Activated naive CD4-positive, alpha-beta T cell treated with anti-CD3 and anti-CD28 coated beads for 36 hours (primary cell): ENCODE results near the gene KRT16. TPM values are rescaled to one million over a fixed set of nuclear protein-coding genes. Genes with fewer than 3 reads are reported as not detected.
"Not testable (repeated sequence)": the region's sequence is repeated elsewhere in the genome, so short reads cannot be mapped to it uniquely, and the experiment has no call there.

Source experiments
- CTCF ChIA-PET: fragments of 350-600 bp; sonication (Branson Sonifier 250); formaldehyde crosslinking; loops from one replicate; lab custom pipeline; 2021; ENCODE audit warnings: antibody characterized with exemption; lab: Charles Lee
- DNase-seq: peaks from one replicate; pipeline ENCODE4 v3.0.0-alpha.2; 2020
- H3K27ac Mint-ChIP-seq: one replicate; pipeline ENCODE4 v1.8.0; 2021; ENCODE audit warnings: mild to moderate bottlenecking, mixed read lengths
- H3K27me3 Mint-ChIP-seq: one replicate; pipeline ENCODE4 v1.8.0; 2021; ENCODE audit warnings: low read depth, mixed read lengths
- H3K36me3 Mint-ChIP-seq: one replicate; pipeline ENCODE4 v1.8.0; 2021; ENCODE audit warnings: low read depth, mixed read lengths
- H3K4me1 Mint-ChIP-seq: one replicate; pipeline ENCODE4 v1.8.0; 2021; ENCODE audit warnings: low read depth, mixed read lengths
- H3K4me3 Mint-ChIP-seq: one replicate; pipeline ENCODE4 v1.8.0; 2021; ENCODE audit warnings: mild to moderate bottlenecking, moderate library complexity, mixed read lengths
- H3K9me3 Mint-ChIP-seq: one replicate; pipeline ENCODE4 v1.8.0; 2021; ENCODE audit warnings: mixed read lengths
- intact Hi-C: fragments of 100-400 bp; cut with micrococcal nuclease; formaldehyde crosslinking; loops from one replicate; pipeline ENCODE4 v1.15.1; 2023
- total RNA-seq, 2 experiments: library from RNA; stranded (reverse); gene quantifications; one replicate each; pipeline ENCODE4 v1.2.3, GENCODE V29; 2021

The KRT16 gene
- total RNA-seq, 2 experiments from 2014 or later = not detected

DNA sequence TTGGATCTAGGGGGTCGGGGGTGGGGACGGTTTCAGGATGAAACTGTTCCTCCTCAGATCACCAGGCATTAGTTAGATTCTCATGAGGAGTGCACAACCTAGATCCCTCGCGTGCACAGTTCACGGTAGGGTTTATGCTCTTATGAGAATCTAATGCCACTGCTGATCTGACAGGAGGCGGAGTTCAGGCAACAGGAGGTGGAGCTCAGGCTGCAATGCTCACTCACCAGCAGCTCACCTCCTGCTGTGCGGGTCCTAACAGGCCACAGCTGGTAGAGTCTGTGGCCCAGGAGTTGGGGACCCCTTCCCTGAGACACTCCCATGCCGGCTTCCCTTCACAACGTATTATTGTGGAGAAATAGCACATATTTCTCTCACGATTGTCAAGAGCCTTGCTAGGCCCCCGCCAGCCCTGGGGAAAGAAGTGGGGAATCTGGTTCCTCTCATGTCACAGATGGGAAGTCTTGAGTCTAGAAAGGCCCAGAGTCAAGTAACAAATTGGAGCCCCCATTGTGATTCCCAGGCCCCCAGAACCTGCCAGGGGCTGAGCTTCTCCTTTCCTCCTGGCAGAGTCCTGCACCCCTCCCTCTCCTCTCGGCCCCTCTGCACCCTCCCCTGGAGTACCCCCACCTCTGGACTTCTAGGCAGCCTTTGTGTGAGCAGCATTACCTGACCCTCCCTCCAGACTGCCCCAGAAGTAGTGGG, 19.8 kb downstream of the KRT16 start:
- no peak overlapping the region for H3K4me3 Mint-ChIP-seq
- H3K9me3 Mint-ChIP-seq = no peaks in the 10 kb centered on the region
- intact Hi-C loops = no loop called here
- CTCF ChIA-PET = interaction anchor here (0.7 kb wide), 1 partner anchor 9 kb away, joined by 5 read pairs; no protein-coding TSS in a partner anchor
- no peaks in the 10 kb centered on the region for H3K36me3 Mint-ChIP-seq
- H3K27ac Mint-ChIP-seq = no peak overlapping the region
- H3K27me3 Mint-ChIP-seq = peaks cover 5% of the 10 kb centered on the region
- no peak for DNase-seq
- no peaks in the 10 kb centered on the region for H3K4me1 Mint-ChIP-seq

DNA sequence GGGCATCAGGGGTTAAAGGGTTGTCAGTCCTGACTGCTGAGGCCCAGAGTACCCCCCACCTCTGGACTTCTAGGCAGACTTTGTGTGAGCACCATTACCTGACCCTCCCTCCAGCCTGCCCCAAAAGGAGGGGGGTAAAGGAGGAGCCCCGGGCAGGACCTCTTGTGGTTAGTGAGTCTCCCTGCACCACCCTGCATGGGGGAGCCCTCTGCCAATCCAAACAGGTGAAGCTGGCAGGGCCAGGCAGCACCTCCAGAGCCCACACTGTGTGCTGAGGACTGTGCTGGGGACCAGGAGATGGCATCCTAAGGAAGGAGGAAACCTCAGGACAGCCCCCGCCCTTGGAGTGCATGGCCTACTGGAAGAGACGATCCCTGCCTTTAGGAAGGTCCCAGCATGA, 23.3 kb downstream of the KRT16 start:
- Mint-ChIP-seq H3K4me1 (no peaks in the 10 kb centered on the region), H3K27me3 (peaks cover 5% of the 10 kb centered on the region), H3K36me3 (no peaks in the 10 kb centered on the region), H3K9me3 (no peaks in the 10 kb centered on the region), H3K4me3 (no peak overlapping the region), H3K27ac (no peak overlapping the region)
- intact Hi-C loops = no loop called here
- no peak for DNase-seq
- CTCF ChIA-PET = interaction anchor here (0.9 kb wide), 1 partner anchor 74 kb away, joined by 3 read pairs; no protein-coding TSS in a partner anchor

DNA sequence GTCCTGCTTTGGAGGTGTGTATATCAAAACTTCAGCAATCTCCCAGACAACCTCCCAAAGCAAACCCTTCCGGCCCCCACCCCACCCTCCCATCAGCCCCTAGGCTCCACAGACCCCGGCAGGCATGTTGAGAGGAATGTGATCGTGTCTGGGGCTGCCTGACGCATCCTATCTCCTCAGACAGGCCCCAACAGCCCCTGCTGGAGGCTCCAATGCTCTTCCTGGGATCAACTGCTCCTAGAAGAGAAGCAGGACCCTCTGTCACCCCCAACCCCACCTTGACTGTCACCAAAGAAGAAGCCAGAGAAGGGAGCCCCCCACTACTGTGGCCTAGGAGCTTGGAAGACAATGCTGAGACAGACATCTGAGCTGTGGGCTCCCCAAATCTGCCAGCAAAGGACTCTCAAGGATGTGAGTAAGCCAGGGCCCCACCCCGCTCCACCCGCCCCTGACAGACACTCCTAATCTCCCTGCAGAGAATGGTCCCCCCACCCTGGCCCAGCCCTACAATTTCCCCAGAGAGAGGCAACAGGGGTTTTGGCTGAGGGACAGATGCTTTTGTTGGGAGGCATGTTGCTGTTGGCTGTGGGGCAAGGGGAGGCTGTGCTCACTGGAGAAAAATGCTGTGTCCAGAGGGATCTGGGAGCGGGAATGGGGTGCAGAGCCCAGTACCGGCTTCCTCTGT, 24.3 kb downstream of the KRT16 start:
- Mint-ChIP-seq H3K4me1 (no peaks in the 10 kb centered on the region), H3K36me3 (no peaks in the 10 kb centered on the region), H3K27ac (no peak overlapping the region), H3K4me3 (no peak overlapping the region), H3K9me3 (no peaks in the 10 kb centered on the region), H3K27me3 (peaks cover 7% of the 10 kb centered on the region)
- intact Hi-C loops = no loop called here
- no peak for DNase-seq
- CTCF ChIA-PET = interaction anchor here (0.9 kb wide), 1 partner anchor 75 kb away, joined by 3 read pairs; no protein-coding TSS in a partner anchor

DNA sequence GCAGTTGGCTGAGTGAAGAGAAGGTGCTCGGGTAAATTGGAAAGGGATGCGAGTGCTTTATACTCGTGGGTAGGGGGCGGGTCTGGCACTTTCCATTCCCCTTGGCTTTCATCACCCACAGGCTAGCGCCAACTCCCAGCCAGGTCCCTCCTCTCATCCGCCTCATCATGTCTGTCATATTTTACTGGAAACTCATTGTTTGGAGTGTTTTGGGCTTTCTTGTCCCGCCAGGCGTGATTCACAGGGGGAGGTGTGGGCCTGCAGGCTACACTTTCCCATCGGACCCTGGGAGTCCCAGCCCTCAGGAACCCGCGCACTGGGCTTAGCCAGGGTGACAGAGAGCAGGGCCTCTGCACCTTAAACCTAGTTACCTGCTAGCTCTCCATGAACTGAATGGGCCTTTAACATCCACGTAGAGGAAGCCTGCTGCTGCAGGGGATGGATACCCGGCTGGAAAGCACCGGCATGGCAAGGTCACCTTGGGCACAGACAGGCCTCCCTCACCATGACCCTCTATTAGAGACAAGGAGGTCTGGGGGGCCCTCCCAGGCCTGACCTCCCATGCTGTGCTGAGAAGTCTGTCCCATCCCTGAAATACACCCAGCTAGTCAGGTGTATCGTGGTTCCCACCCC, 25.6 kb downstream of the KRT16 start, which contains the start of gene KRT14:
TSS of gene KRT14 (minus strand) at position 33 of the 633 bp plus-strand sequence. CDS start 61 bp downstream, outside the sequence.
- H3K4me1 Mint-ChIP-seq = no peaks in the 10 kb centered on the region
- intact Hi-C loops = no loop called here
- H3K36me3 Mint-ChIP-seq = no peaks in the 10 kb centered on the region
- no peak within 1 kb of the TSS for H3K4me3 Mint-ChIP-seq
- no peak for DNase-seq
- H3K9me3 Mint-ChIP-seq = no peaks in the 10 kb centered on the region
- CTCF ChIA-PET = no interaction called here
- H3K27ac Mint-ChIP-seq = no peak within 1 kb of the TSS
- peaks cover 9% of the 10 kb centered on the region for H3K27me3 Mint-ChIP-seq

DNA sequence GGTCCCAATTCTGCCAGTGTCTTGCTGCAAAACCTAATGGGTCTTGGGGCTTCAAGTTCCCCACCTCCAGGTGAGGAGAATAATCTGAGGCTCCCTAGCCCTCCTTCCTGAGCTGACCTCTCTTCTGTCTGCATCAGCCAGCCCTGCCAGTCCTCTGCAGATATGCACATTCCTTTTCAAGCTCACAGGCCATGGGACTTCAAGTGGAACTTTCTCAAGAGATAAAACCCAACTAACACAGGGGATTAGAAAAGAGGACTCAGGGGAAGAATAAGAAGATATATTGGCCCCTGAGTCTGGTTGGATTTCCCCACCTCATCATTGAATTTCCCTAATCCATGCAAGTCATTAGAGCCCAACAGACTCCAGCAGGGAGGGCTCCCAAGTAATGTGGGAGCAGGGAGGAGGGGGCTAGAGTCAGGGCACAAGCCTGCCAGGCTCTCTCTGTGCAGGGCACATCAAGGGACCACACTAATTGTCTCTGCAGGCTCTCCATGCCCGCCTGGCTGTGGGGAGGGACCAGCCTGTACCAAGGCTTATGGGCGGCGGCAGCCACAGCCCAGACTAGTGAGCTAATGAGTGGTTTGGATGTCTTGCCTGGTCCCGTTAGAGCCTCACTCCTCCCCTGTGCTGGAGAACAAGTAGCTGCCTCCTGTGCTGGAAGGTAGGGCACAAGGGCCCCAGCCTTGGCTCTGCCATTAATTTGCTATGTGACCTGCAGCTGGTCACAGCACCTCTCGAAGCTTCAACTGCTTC, 27.1 kb downstream of the KRT16 start:
- peaks cover 9% of the 10 kb centered on the region for H3K27me3 Mint-ChIP-seq
- intact Hi-C loops = no loop called here
- H3K27ac Mint-ChIP-seq = no peak overlapping the region
- no peaks in the 10 kb centered on the region for H3K9me3 Mint-ChIP-seq
- no peaks in the 10 kb centered on the region for H3K36me3 Mint-ChIP-seq
- CTCF ChIA-PET = interaction anchor here (1.4 to 1.7 kb wide), 2 partner anchors 37 to 63 kb away, joined by 4 to 7 read pairs; no protein-coding TSS in a partner anchor
- DNase-seq = no peak
- no peaks in the 10 kb centered on the region for H3K4me1 Mint-ChIP-seq
- no peak overlapping the region for H3K4me3 Mint-ChIP-seq

DNA sequence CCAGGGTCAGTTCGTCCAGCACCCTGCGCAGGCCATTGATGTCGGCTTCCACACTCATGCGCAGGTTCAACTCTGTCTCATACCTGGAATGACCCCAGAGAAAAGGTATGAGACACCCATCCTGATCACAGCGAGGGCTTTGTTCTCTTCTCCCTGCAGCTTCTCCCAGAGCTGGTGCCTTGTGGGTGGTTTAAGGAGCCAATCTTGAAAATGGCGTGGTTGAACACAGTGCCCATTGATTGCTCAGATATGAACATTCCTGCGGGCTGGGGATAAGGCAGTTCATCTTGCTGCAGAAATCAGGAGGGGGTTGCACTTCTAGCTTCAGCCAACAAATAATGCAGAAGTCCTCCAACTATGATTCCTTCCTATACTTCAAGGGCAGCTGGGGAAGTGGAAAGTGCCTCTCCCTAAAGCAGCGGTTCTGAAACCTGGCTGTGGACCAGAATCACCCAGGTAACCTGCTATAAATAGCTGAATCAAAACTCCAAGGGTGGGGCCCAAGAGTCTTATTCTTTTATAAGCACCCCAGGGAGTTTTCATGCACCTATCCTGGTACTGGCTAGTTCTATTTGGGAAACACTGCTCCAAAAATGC, 28.1 kb downstream of the KRT16 start:
- CTCF ChIA-PET = interaction anchor here (0.6 to 1.7 kb wide), 3 partner anchors 36 to 828 kb away, joined by 3 to 7 read pairs (median 4); no protein-coding TSS in a partner anchor

DNA sequence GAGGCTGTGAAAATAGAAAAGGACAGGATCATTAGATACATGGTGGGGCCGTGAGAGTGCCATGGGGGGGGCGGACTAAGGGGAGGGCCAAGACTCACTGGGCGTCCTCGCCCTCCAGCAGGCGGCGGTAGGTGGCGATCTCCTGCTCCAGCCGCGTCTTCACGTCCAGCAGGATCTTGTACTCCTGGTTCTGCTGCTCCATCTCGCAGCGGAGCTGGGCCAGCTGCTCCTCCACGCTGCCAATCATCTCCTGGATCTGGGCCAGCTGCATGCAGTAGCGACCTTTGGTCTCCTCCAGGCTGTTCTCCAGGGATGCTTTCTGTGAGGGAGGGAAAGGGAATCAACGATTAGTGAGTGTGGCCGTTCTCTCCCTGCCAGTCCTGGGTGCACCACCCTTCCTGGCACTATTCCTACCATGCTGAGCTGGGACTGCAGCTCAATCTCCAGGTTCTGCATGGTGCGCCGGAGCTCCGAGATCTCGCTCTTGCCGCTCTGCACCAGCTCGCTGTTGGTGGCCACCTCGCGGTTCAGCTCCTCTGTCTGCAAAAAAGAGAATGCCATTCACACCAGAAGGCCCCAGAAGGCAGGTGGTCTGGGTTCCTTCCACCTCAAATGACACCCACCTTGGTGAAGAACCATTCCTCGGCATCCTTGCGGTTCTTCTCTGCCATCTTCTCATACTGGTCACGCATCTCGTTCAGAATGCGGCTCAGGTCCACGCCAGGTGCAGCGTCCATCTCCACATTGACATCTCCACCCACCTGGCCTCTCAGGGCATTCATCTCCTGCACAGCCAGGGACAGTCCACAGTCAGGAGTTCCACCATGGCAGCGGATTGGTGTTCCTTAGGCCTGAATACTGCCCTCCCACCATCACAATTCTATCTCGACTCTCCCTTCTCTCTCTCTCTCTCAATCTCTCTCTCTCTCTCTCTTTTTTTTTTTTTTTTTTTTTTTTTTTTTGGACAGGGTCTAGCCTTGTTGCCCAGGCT, 29.1 kb downstream of the KRT16 start:
- peaks cover 18% of the 10 kb centered on the region for H3K27me3 Mint-ChIP-seq
- CTCF ChIA-PET = interaction anchor here (0.6 kb wide), 2 partner anchors 9 to 707 kb away, joined by 3 to 5 read pairs; no protein-coding TSS in a partner anchor
- no peak overlapping the region for H3K4me3 Mint-ChIP-seq
- no peak for DNase-seq
- no peaks in the 10 kb centered on the region for H3K4me1 Mint-ChIP-seq
- H3K27ac Mint-ChIP-seq = no peak overlapping the region
- no peaks in the 10 kb centered on the region for H3K9me3 Mint-ChIP-seq
- intact Hi-C loops = no loop called here
- H3K36me3 Mint-ChIP-seq = no peaks in the 10 kb centered on the region

More for the DNA sequence above, 28.1 kb downstream of the KRT16 start:
- H3K36me3 Mint-ChIP-seq, H3K4me1 Mint-ChIP-seq, H3K9me3 Mint-ChIP-seq, DNase-seq, H3K4me3 Mint-ChIP-seq, intact Hi-C loops, H3K27ac Mint-ChIP-seq: not testable (repeated sequence)
- H3K27me3 Mint-ChIP-seq = peaks cover 15% of the 10 kb centered on the region

DNA sequence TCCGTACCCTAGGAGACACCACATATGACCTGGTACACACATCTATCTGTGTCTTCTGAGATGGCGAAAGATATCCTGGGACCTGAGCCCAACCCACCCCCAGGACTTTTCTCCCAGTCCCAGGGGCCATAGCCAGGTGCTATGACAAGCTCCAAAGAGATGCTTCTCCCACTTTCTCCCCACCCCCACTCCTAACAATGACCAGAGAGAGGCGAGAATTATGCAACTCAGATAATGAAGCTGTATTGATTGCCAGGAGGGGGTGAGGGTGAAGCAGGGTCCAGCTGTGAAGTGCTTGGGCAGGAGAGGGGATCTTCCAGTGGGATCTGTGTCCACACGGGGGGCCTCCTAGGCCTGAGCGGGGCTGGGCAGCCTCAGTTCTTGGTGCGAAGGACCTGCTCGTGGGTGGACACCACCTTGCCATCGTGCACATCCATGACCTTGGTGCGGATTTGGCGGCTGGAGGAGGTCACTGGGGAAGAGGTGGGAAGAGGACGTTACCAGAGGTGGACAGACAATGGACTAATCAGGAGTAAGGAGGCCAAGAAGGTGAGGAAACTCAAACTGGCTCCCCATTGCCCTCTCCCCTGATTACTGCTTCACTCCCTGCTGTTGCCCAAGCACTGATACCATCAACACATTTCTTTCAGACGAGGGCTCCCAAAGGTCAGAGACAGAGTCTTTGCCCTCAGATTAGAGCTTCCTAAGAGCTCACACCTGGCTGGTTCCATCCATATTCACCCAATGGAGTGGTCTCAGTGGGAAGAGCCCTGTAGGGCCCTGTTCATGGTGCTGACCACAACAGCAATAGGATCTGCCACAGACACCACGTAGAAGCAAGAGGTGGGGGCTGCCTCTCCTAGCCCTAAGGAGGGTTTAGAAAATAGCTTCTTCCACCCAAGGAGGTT, 30.3 kb downstream of the KRT16 start:
- H3K4me1 Mint-ChIP-seq, DNase-seq, H3K4me3 Mint-ChIP-seq, H3K27ac Mint-ChIP-seq, H3K9me3 Mint-ChIP-seq, intact Hi-C loops, H3K36me3 Mint-ChIP-seq: not testable (repeated sequence)
- CTCF ChIA-PET = interaction anchor here (0.6 to 1.9 kb wide), 3 partner anchors 34 to 706 kb away, joined by 3 to 9 read pairs (median 4); no protein-coding TSS in a partner anchor
- H3K27me3 Mint-ChIP-seq = peaks cover 25% of the 10 kb centered on the region

DNA sequence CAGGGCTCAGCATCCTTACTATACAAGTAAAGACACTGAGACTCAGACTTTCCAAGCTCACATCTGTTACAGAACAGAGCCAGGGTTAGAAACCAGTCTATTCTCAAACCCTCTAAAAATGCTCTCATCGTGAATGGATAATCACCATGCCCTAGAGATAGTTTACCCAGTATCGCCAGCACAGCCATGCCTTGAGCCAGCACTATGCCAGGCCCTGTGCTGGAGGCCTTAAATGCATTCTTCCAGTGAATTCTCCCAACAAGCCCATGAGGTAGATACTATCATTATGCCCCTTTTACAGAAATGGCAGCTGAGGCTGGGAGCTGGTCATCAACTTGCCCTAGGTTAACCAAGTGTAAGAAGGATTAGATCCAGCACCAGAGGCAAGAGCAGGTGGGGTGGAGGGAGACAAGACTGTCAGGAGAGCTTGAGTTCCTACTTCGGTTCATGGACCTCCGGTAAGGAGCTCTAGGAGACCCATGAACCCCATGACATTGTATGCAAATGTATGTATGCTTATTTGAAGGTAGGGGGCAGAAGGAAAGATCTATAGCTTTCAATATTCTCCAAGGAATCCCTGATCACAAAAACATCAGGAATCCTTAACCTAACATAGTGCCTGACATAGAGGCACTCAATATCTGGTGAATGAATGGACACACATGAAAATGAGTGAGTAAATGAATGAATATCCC, 31.1 kb downstream of the KRT16 start:
- no peaks in the 10 kb centered on the region for H3K36me3 Mint-ChIP-seq
- DNase-seq = no peak
- intact Hi-C loops = no loop called here
- no peaks in the 10 kb centered on the region for H3K4me1 Mint-ChIP-seq
- peaks cover 29% of the 10 kb centered on the region for H3K27me3 Mint-ChIP-seq
- H3K27ac Mint-ChIP-seq = no peak overlapping the region
- CTCF ChIA-PET = interaction anchor here (0.5 to 1.9 kb wide), 4 partner anchors 10 to 82 kb away, joined by 3 to 9 read pairs (median 4); partner anchors contain the start of gene KRT9
- no peak overlapping the region for H3K4me3 Mint-ChIP-seq
- no peaks in the 10 kb centered on the region for H3K9me3 Mint-ChIP-seq
